ENCODE measurements around the gene SLAMF7. TPM values are rescaled to one million over a fixed set of nuclear protein-coding genes. Genes with fewer than 3 reads are reported as not detected.

The SLAMF7 gene
- total and polyA plus RNA-seq, 10 of the 15 experiments (the other 5 are each of a cell fraction or from before 2014, with no cell fraction given) = 66.6 to 284 (median 108) TPM

DNA sequence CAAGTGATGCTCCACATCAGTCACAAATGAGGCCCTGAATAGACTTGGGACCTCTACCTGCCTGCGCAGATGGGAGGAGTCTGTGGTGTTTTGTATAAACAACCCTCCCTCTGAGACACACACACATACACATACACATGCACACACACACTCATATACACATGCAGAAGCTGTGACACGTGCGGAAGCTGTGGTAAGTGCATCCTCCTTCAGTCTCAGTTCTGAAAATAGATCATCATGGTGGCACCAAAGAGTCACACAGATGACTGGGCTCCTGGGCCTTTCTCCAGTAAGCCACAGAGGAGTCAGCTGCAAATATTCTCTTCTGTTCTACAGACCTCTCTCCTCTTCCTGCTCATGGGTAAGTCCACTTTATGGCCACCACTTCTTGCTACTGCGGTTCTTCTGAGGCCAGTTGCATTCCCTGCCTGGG is 56.9 kb downstream of the SLAMF7 start, which contains the start of gene LY9 (continued):
- TF ChIP-seq MYC (IDR thresholded peaks at IDR 0.05; ENCODE audit: insufficient read depth, insufficient read length, insufficient replicate concordance, low read length, severe bottlenecking) = peak; percentile 63
- TF ChIP-seq RB1 (IDR thresholded peaks at IDR 0.05; ENCODE audit: borderline replicate concordance) = no peak
- TF ChIP-seq PAX5 (IDR thresholded peaks at IDR 0.05; ENCODE audit: borderline replicate concordance, low read depth, low read length) = peak; percentile 94
- no peak for TF ChIP-seq FOS (IDR thresholded peaks at IDR 0.05; ENCODE audit: borderline replicate concordance, extremely low read depth, insufficient read length)
- TF ChIP-seq, protein P1, sequence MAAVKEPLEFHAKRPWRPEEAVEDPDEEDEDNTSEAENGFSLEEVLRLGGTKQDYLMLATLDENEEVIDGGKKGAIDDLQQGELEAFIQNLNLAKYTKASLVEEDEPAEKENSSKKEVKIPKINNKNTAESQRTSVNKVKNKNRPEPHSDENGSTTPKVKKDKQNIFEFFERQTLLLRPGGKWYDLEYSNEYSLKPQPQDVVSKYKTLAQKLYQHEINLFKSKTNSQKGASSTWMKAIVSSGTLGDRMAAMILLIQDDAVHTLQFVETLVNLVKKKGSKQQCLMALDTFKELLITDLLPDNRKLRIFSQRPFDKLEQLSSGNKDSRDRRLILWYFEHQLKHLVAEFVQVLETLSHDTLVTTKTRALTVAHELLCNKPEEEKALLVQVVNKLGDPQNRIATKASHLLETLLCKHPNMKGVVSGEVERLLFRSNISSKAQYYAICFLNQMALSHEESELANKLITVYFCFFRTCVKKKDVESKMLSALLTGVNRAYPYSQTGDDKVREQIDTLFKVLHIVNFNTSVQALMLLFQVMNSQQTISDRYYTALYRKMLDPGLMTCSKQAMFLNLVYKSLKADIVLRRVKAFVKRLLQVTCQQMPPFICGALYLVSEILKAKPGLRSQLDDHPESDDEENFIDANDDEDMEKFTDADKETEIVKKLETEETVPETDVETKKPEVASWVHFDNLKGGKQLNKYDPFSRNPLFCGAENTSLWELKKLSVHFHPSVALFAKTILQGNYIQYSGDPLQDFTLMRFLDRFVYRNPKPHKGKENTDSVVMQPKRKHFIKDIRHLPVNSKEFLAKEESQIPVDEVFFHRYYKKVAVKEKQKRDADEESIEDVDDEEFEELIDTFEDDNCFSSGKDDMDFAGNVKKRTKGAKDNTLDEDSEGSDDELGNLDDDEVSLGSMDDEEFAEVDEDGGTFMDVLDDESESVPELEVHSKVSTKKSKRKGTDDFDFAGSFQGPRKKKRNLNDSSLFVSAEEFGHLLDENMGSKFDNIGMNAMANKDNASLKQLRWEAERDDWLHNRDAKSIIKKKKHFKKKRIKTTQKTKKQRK (IDR thresholded peaks at IDR 0.05; ENCODE audit: low read depth, low read length) = no peak
- TF ChIP-seq CHD1 (IDR thresholded peaks at IDR 0.05; ENCODE audit: low read depth, low read length) = no peak
- TF ChIP-seq, protein P2, sequence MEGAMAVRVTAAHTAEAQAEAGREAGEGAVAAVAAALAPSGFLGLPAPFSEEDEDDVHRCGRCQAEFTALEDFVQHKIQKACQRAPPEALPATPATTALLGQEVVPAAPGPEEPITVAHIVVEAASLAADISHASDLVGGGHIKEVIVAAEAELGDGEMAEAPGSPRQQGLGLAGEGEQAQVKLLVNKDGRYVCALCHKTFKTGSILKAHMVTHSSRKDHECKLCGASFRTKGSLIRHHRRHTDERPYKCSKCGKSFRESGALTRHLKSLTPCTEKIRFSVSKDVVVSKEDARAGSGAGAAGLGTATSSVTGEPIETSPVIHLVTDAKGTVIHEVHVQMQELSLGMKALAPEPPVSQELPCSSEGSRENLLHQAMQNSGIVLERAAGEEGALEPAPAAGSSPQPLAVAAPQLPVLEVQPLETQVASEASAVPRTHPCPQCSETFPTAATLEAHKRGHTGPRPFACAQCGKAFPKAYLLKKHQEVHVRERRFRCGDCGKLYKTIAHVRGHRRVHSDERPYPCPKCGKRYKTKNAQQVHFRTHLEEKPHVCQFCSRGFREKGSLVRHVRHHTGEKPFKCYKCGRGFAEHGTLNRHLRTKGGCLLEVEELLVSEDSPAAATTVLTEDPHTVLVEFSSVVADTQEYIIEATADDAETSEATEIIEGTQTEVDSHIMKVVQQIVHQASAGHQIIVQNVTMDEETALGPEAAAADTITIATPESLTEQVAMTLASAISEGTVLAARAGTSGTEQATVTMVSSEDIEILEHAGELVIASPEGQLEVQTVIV (IDR thresholded peaks at IDR 0.05; ENCODE audit: borderline replicate concordance, partially characterized antibody) = no peak
- TF ChIP-seq TCF3 (IDR thresholded peaks at IDR 0.05; ENCODE audit: borderline replicate concordance, insufficient read depth, low read depth, low read length) = peak; percentile 93
- TF ChIP-seq GATAD2B (conservative IDR thresholded peaks at IDR 0.05; ENCODE audit: low read depth) = peak; percentile 61
- TF ChIP-seq ZNF274 (IDR thresholded peaks at IDR 0.05; ENCODE audit: insufficient read depth, insufficient read length) = no peak
- TF ChIP-seq TCF12 (IDR thresholded peaks at IDR 0.05; ENCODE audit: low read depth, low read length) = peak; percentile 82
- TF ChIP-seq, protein P3, sequence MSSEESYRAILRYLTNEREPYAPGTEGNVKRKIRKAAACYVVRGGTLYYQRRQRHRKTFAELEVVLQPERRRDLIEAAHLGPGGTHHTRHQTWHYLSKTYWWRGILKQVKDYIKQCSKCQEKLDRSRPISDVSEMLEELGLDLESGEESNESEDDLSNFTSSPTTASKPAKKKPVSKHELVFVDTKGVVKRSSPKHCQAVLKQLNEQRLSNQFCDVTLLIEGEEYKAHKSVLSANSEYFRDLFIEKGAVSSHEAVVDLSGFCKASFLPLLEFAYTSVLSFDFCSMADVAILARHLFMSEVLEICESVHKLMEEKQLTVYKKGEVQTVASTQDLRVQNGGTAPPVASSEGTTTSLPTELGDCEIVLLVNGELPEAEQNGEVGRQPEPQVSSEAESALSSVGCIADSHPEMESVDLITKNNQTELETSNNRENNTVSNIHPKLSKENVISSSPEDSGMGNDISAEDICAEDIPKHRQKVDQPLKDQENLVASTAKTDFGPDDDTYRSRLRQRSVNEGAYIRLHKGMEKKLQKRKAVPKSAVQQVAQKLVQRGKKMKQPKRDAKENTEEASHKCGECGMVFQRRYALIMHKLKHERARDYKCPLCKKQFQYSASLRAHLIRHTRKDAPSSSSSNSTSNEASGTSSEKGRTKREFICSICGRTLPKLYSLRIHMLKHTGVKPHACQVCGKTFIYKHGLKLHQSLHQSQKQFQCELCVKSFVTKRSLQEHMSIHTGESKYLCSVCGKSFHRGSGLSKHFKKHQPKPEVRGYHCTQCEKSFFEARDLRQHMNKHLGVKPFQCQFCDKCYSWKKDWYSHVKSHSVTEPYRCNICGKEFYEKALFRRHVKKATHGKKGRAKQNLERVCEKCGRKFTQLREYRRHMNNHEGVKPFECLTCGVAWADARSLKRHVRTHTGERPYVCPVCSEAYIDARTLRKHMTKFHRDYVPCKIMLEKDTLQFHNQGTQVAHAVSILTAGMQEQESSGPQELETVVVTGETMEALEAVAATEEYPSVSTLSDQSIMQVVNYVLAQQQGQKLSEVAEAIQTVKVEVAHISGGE (CRISPR knock-in tag; IDR thresholded peaks at IDR 0.05) = no peak
- TF ChIP-seq KAT2A (conservative IDR thresholded peaks at IDR 0.05; ENCODE audit: control insufficient read depth, low read depth, low read length) = no peak
- TF ChIP-seq EP300 (IDR thresholded peaks at IDR 0.05; ENCODE audit: borderline replicate concordance in 1 of 2, control insufficient read depth in 1 of 2, low read depth in 2 of 2, low read length in 2 of 2) = peak; percentile 96 to 98
- TF ChIP-seq, protein P4, sequence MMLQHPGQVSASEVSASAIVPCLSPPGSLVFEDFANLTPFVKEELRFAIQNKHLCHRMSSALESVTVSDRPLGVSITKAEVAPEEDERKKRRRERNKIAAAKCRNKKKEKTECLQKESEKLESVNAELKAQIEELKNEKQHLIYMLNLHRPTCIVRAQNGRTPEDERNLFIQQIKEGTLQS (IDR thresholded peaks at IDR 0.05; ENCODE audit: borderline replicate concordance, extremely low read depth, low read depth, low read length) = no peak
- TF ChIP-seq IRF4 (IDR thresholded peaks at IDR 0.05; ENCODE audit: low read depth, low read length) = peak; percentile 98
- peak; percentile 66 for TF ChIP-seq POLR2A (IDR thresholded peaks at IDR 0.05; ENCODE audit: low read depth, low read length)
- TF ChIP-seq, protein P5, sequence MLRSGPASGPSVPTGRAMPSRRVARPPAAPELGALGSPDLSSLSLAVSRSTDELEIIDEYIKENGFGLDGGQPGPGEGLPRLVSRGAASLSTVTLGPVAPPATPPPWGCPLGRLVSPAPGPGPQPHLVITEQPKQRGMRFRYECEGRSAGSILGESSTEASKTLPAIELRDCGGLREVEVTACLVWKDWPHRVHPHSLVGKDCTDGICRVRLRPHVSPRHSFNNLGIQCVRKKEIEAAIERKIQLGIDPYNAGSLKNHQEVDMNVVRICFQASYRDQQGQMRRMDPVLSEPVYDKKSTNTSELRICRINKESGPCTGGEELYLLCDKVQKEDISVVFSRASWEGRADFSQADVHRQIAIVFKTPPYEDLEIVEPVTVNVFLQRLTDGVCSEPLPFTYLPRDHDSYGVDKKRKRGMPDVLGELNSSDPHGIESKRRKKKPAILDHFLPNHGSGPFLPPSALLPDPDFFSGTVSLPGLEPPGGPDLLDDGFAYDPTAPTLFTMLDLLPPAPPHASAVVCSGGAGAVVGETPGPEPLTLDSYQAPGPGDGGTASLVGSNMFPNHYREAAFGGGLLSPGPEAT (IDR thresholded peaks at IDR 0.05; ENCODE audit: low read depth) = peak; percentile 83
- peak; percentile 93 for TF ChIP-seq FOXK2 (IDR thresholded peaks at IDR 0.05)

Data from GM12878 (cell line).